A673 (cell line): Measurements from ENCODE around the gene ATP10A. TPM values are rescaled to one million over a fixed set of nuclear protein-coding genes. Genes with fewer than 3 reads are reported as not detected.

ENCODE experiments used
- BruUV-seq: library from RNA; stranded (reverse); fragments of 400-500 nt; replicated peaks from 2 replicates; lab custom pipeline; 2021; lab: Mats Ljungman, UMichigan
- CTCF ChIA-PET: fragments of 300-600 bp; sonication (Branson Sonifier 250); formaldehyde crosslinking; loops from one replicate; lab custom pipeline; 2022; ENCODE audit warnings: antibody characterized with exemption; lab: Charles Lee
- POLR2A ChIA-PET: fragments of 300-600 bp; sonication (Branson Sonifier 250); formaldehyde crosslinking; loops from one replicate; lab custom pipeline; 2022; ENCODE audit warnings: antibody characterized with exemption; ENCODE audit not compliant: low non-redundant PET; lab: Charles Lee
- DNase-seq: peaks from one replicate; pipeline ENCODE4 v3.0.0-alpha.2; 2015; ENCODE audit warnings: low spot score
- H3K27ac ChIP-seq: fragments of 200-600 bp; sonication (generic); 2 replicates; pipeline ENCODE4 v1.5.1; 2016; ENCODE audit warnings: mixed run types, low read depth, mild to moderate bottlenecking, mixed read lengths, antibody characterized with exemption, low read length; ENCODE audit not compliant: poor library complexity, severe bottlenecking
- H3K27me3 ChIP-seq: fragments of 200-600 bp; sonication (generic); replicated peaks from 2 replicates; pipeline ENCODE4 v1.6.1; 2017; ENCODE audit warnings: mixed run types, low read depth, mild to moderate bottlenecking, mixed read lengths, antibody characterized with exemption, low read length; ENCODE audit not compliant: insufficient read depth, poor library complexity
- H3K36me3 ChIP-seq: fragments of 200-600 bp; sonication (generic); 2 replicates; pipeline ENCODE4 v1.6.1; 2016; ENCODE audit warnings: mixed run types, mild to moderate bottlenecking, mixed read lengths, antibody characterized with exemption, low read length; ENCODE audit not compliant: insufficient read depth, poor library complexity, severe bottlenecking
- H3K4me1 ChIP-seq: fragments of 200-600 bp; sonication (generic); 2 replicates; pipeline ENCODE4 v1.6.1; 2017; ENCODE audit warnings: mixed run types, mild to moderate bottlenecking, mixed read lengths, antibody characterized with exemption, low read length; ENCODE audit not compliant: insufficient read depth, poor library complexity, severe bottlenecking
- H3K4me3 ChIP-seq: fragments of 200-600 bp; sonication (generic); 2 replicates; pipeline ENCODE4 v1.5.1; 2016; ENCODE audit warnings: low read depth, mixed run types, mild to moderate bottlenecking, mixed read lengths, low read length; ENCODE audit not compliant: poor library complexity, severe bottlenecking
- H3K9me3 ChIP-seq: fragments of 200-600 bp; sonication (generic); 2 replicates; pipeline ENCODE4 v1.6.1; 2016; ENCODE audit warnings: mixed run types, low read depth, mild to moderate bottlenecking, mixed read lengths, antibody characterized with exemption, low read length; ENCODE audit not compliant: poor library complexity, severe bottlenecking
- CTCF ChIP-seq: fragments of 300-800, 200-600 bp; sonication (generic); conservative IDR thresholded peaks from 2 replicates; pipeline ENCODE4 v1.5.1; 2017; ENCODE audit warnings: low read depth, mild to moderate bottlenecking, antibody characterized with exemption, low read length, moderate library complexity, mixed read lengths
- EZH2 ChIP-seq: fragments of 200-600 bp; sonication (generic); IDR thresholded peaks from 2 replicates; pipeline ENCODE4 v1.6.1; 2017; ENCODE audit warnings: borderline replicate concordance, low read depth, mild to moderate bottlenecking, mixed read lengths, antibody characterized with exemption, low read length; ENCODE audit not compliant: poor library complexity, severe bottlenecking
- intact Hi-C: fragments of 100-400 bp; cut with micrococcal nuclease; formaldehyde crosslinking; loops from one replicate; pipeline ENCODE4 v1.10.0; 2022; ENCODE audit not compliant: unreplicated experiment
- total RNA-seq: library from RNA; stranded (reverse); gene quantifications from 2 replicates; pipeline ENCODE4 v1.2.3, GENCODE V29; 2021

ATP10A gene
- total RNA-seq, 1 experiment from 2014 or later = not detected

- POLR2A ChIA-PET = no interaction called here
Measured at GRCh38 chr15:25683911-25684310, 179.2 kb downstream of the ATP10A start.

GRCh38 chr15:25683415-25683814 lies 179.7 kb downstream of the ATP10A start:
- Histone ChIP-seq H3K27ac (no peak overlapping the region), H3K9me3 (peaks cover 19% of the 10 kb centered on the region), H3K36me3 (no peaks in the 10 kb centered on the region), H3K27me3 (no peaks in the 10 kb centered on the region), H3K4me3 (no peak overlapping the region), H3K4me1 (no peaks in the 10 kb centered on the region)
- BruUV-seq = no TSS peak
- ChIA-PET CTCF (no interaction called here), POLR2A (no interaction called here)
- TF ChIP-seq CTCF (no peak), EZH2 (no peak)
- no peak for DNase-seq
- intact Hi-C loops = no loop called here

More at GRCh38 chr15:25683911-25684310, 179.2 kb downstream of the ATP10A start:
- intact Hi-C loops = no loop called here
- peaks cover 19% of the 10 kb centered on the region for H3K9me3 ChIP-seq
- TF ChIP-seq EZH2 (no peak), CTCF (no peak)
- H3K4me1 ChIP-seq = no peaks in the 10 kb centered on the region
- H3K36me3 ChIP-seq = no peaks in the 10 kb centered on the region
- no TSS peak for BruUV-seq
- H3K27me3 ChIP-seq = no peaks in the 10 kb centered on the region
- no peak for DNase-seq
- H3K27ac ChIP-seq = no peak overlapping the region
- H3K4me3 ChIP-seq = no peak overlapping the region
- CTCF ChIA-PET = no interaction called here

GRCh38 chr15:25682340-25682739 lies 180.8 kb downstream of the ATP10A start:
- Histone ChIP-seq H3K4me1 (no peaks in the 10 kb centered on the region), H3K4me3 (no peak overlapping the region), H3K27me3 (no peaks in the 10 kb centered on the region), H3K27ac (no peak overlapping the region), H3K9me3 (peaks cover 19% of the 10 kb centered on the region), H3K36me3 (no peaks in the 10 kb centered on the region)
- no peak for DNase-seq
- TF ChIP-seq EZH2 = no peak
- TF ChIP-seq CTCF = no peak
- ChIA-PET POLR2A (no interaction called here), CTCF (no interaction called here)
- intact Hi-C loops = no loop called here
- no TSS peak for BruUV-seq
